Measurements from ENCODE around the gene MYADML2. TPM values are rescaled to one million over a fixed set of nuclear protein-coding genes. Genes with fewer than 3 reads are reported as not detected.

MYADML2 gene
- total RNA-seq, 4 donors from 2014 or later: not detected

GRCh38 chr17:81909966-81910839 is 36.8 kb downstream of the MYADML2 start:
- no peak for DNase-seq
- no peaks in the 10 kb centered on the region for H3K27me3 ChIP-seq
- intact Hi-C loops (cut with DNase I): no loop called here
- no peaks in the 10 kb centered on the region for H3K9me3 ChIP-seq
- H3K4me1 ChIP-seq: peaks cover 15 to 52% (median 19%) of the 10 kb centered on the region in 3 donors
- peak overlapping the region; percentile 72 to 90 (median 87) for H3K27ac ChIP-seq
- 44 to 53% methylated on average over 6 to 13 of the region's 23 CpGs for WGBS, 2 donors
- peak overlapping the region; percentile 70 to 97 (median 74) for H3K4me3 ChIP-seq
- TF ChIP-seq POLR2A (IDR thresholded peaks at IDR 0.05) (no peak), CTCF (IDR thresholded peaks at IDR 0.05) (no peak)
- peaks cover 27 to 80% (median 39%) of the 10 kb centered on the region in 3 donors for H3K36me3 ChIP-seq

DNA sequence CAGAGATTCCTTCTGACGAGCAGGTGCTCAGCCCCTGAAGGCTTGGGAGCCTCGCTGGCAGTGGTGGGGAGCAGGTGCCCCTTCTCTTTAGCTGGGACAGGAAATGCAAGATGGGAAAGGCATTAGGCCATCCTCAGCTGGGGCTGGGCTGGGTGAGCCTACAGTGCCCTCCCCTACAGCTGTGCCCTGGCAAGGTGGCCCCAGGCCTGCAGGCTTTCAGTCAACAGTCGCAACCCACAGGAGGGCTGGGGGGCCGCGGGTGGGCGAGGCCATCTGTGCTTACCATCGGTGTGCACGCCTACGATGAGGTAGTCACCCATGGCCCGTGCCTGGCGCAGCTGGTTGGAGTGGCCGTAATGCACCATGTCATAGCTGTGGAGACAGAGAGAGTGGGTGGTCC is 37.8 kb downstream of the MYADML2 start:
- H3K36me3 ChIP-seq: peaks cover 18 to 80% (median 30%) of the 10 kb centered on the region in 3 donors

DNA sequence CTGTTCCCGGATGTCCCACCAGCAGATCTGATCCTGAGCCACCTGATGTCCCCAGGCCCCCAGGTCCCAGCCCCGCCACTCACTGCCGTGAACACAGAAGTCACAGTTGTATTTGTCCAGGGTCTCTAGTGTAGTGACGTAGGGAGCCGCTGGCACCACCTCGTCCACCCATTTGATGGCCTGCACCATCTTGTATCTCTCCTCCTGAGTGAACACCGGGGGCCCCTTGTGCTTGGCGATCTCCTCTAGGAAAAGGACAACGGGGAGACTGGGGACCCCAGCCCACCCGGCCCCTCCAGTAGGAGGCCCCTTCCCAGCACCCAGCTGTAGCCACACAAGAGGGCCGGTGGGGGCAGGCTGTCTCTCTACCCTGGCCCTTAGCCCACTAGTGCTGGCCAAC is 38.2 kb downstream of the MYADML2 start:
- Histone ChIP-seq H3K27me3 (no peaks in the 10 kb centered on the region), H3K4me1 (peaks cover 15 to 46% (median 19%) of the 10 kb centered on the region in 3 donors), H3K27ac (no peak overlapping the region), H3K4me3 (no peak overlapping the region), H3K9me3 (no peaks in the 10 kb centered on the region), H3K36me3 (peaks cover 13 to 80% (median 26%) of the 10 kb centered on the region in 3 donors)
- whole genome bisulfite sequencing, 2 donors: 95 to 98% methylated on average over 4 to 7 of the region's 11 CpGs
- TF ChIP-seq CTCF (IDR thresholded peaks at IDR 0.05) (no peak), POLR2A (IDR thresholded peaks at IDR 0.05) (no peak)
- no peak for DNase-seq
- intact Hi-C loops (cut with DNase I): no loop called here

More for the DNA sequence above, 37.8 kb downstream of the MYADML2 start:
- H3K4me3 ChIP-seq: no peak overlapping the region
- no peaks in the 10 kb centered on the region for H3K9me3 ChIP-seq
- 93% methylated on average over 2 of the region's 12 CpGs; no CpG with 5 or more reads in 1 of the 2 donors for WGBS, 2 donors
- no peak overlapping the region for H3K27ac ChIP-seq
- H3K27me3 ChIP-seq: no peaks in the 10 kb centered on the region
- TF ChIP-seq POLR2A (IDR thresholded peaks at IDR 0.05) (no peak), CTCF (IDR thresholded peaks at IDR 0.05) (no peak)
- H3K4me1 ChIP-seq: peaks cover 15 to 50% (median 19%) of the 10 kb centered on the region in 3 donors
- intact Hi-C loops (cut with DNase I): no loop called here
- DNase-seq: no peak

- Histone ChIP-seq H3K4me3 (no peak overlapping the region), H3K36me3 (peaks cover 6 to 75% (median 16%) of the 10 kb centered on the region in 3 donors), H3K27me3 (peaks cover 0 to 9% (median 0%) of the 10 kb centered on the region in 4 donors), H3K9me3 (no peaks in the 10 kb centered on the region), H3K4me1 (peaks cover 19 to 40% (median 21%) of the 10 kb centered on the region in 3 donors), H3K27ac (no peak overlapping the region)
- intact Hi-C loops (cut with DNase I): no loop called here
- no peak for TF ChIP-seq CTCF (IDR thresholded peaks at IDR 0.05)
- no peak for TF ChIP-seq POLR2A (IDR thresholded peaks at IDR 0.05)
- no peak for DNase-seq
- WGBS, 2 donors: 80 to 100% methylated on average over 1 of the region's 26 CpGs
These were observed 39.6 kb downstream of the MYADML2 start for GRCh38 chr17:81907219-81908145.
